ENCODE measurements around the gene PHTF2.

Gene PHTF2

GRCh38 chr7:77888998-77889397 is 90.4 kb downstream of the PHTF2 start:
- no peak for ATAC-seq (ENCODE audit: low read depth)
- H3K4me1 Mint-ChIP-seq: peaks cover 31% of the 10 kb centered on the region
- no peaks in the 10 kb centered on the region for H3K27me3 Mint-ChIP-seq
- H3K27ac Mint-ChIP-seq: peak overlapping the region; percentile 77
- no peak for DNase-seq (ENCODE audit: low spot score in 2 of 2)
- H3K9me3 Mint-ChIP-seq: no peaks in the 10 kb centered on the region
- peaks cover 13% of the 10 kb centered on the region for H3K36me3 Mint-ChIP-seq
- H3K4me3 Mint-ChIP-seq: no peak overlapping the region

DNA sequence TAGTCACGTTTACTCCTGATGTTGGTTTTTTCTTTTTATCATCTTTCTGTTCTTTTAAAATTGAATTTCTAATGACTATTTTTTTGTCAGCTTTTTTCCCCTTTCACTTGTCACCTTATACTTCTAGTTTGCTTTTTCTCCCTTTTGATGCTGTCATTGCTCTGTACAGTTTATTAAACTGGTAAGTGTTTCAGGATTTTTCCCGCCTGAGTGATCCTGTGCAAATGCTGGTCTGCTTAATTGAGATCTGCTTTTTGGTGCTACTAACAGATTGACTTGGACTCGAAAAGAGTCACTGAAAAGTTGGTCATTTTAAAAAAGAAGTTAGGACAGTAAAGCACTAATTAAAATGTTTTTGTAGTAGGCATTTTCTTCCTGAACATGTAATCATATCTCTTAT is 95.2 kb downstream of the PHTF2 start:
- Mint-ChIP-seq H3K4me3 (no peak overlapping the region), H3K27me3 (no peaks in the 10 kb centered on the region), H3K9me3 (no peaks in the 10 kb centered on the region), H3K36me3 (peaks cover 5% of the 10 kb centered on the region), H3K4me1 (peaks cover 15% of the 10 kb centered on the region), H3K27ac (no peak overlapping the region)
- ATAC-seq (ENCODE audit: low read depth) (no peak), DNase-seq (ENCODE audit: low spot score in 2 of 2) (no peak)

DNA sequence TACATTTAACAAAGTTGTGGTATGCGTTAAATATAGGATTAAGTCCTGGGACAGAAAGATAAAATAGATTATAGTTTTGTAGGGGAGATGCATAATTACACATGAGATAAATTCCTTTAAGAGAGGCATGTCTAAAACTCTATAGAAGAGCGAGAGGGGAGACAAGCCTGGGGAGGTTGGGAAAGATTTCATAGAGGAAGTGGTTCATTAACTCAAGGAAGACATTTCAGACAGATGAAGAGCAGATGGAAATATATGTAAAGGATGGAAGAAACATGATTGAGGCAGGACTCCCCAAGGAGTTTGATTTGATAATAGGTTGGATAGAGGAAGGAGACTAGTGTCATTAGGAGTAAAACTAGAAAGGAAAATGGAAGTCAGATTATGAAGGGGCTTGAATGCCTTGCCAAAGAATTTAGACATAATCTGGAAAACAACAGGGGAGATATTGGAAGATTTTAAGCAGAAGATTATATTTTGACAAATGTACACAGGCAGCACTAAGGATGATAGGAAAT is 96.1 kb downstream of the PHTF2 start:
- peaks cover 13% of the 10 kb centered on the region for H3K4me1 Mint-ChIP-seq
- DNase-seq (ENCODE audit: low spot score in 2 of 2) (no peak), ATAC-seq (ENCODE audit: low read depth) (no peak)
- no peak overlapping the region for H3K27ac Mint-ChIP-seq
- H3K27me3 Mint-ChIP-seq: no peaks in the 10 kb centered on the region
- no peaks in the 10 kb centered on the region for H3K9me3 Mint-ChIP-seq
- no peak overlapping the region for H3K4me3 Mint-ChIP-seq
- H3K36me3 Mint-ChIP-seq: peaks cover 3% of the 10 kb centered on the region

DNA sequence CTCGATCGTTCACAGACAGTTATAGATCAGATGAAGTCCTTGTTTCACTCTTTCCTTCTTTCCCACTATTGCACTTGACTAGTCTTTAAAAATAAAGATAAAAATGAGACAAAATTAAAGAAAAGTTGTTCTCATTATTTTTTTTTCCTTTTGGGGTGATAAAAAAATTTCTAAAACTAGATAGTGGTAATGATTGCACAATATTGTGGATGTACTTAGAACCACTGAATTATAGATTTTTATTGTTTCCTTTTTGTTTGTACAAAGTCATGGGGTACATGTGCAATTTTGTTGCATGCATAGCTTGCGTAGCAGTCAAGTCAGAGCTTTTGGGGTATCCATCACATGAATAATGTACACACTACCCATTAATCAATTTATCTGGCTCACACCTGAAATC is 97.3 kb downstream of the PHTF2 start:
- no peak for ATAC-seq (ENCODE audit: low read depth)
- Mint-ChIP-seq H3K4me3 (no peak overlapping the region), H3K4me1 (peaks cover 15% of the 10 kb centered on the region), H3K27ac (no peak overlapping the region), H3K36me3 (peaks cover 3% of the 10 kb centered on the region), H3K9me3 (no peaks in the 10 kb centered on the region), H3K27me3 (no peaks in the 10 kb centered on the region)
- DNase-seq (ENCODE audit: low spot score in 2 of 2): no peak

- DNase-seq (ENCODE audit: low spot score in 2 of 2): no peak
- Mint-ChIP-seq H3K27me3 (no peaks in the 10 kb centered on the region), H3K9me3 (no peaks in the 10 kb centered on the region), H3K36me3 (peaks cover 3% of the 10 kb centered on the region), H3K27ac (no peak overlapping the region), H3K4me1 (peaks cover 8% of the 10 kb centered on the region), H3K4me3 (no peak overlapping the region)
- no peak for ATAC-seq (ENCODE audit: low read depth)
Observed at GRCh38 chr7:77897004-77897547, 98.5 kb downstream of the PHTF2 start.

DNA sequence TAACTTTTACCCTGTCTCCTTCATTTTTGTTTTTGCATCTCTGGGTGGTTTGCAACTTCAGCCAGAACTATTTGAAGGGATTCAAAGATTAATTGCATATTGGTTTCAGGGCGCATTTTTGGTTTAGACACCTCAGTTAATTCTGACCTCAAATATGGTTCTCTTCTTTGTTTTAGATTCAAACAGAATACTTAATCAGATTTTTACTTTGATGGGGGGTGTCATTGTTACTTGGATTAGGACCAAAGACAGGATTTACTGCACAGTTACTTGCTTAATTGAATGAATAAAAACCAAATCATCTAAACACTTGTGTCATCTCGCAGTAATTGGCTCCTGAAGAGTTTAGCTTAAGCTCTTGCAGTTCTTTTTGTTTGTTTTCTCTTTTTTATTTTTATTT is 100.9 kb downstream of the PHTF2 start:
- H3K27ac Mint-ChIP-seq: peak overlapping the region; percentile 81
- H3K4me3 Mint-ChIP-seq: no peak overlapping the region
- no peaks in the 10 kb centered on the region for H3K9me3 Mint-ChIP-seq
- H3K27me3 Mint-ChIP-seq: no peaks in the 10 kb centered on the region
- peaks cover 7% of the 10 kb centered on the region for H3K36me3 Mint-ChIP-seq
- DNase-seq (ENCODE audit: low spot score in 2 of 2): no peak
- no peak for ATAC-seq (ENCODE audit: low read depth)
- peaks cover 13% of the 10 kb centered on the region for H3K4me1 Mint-ChIP-seq

DNA sequence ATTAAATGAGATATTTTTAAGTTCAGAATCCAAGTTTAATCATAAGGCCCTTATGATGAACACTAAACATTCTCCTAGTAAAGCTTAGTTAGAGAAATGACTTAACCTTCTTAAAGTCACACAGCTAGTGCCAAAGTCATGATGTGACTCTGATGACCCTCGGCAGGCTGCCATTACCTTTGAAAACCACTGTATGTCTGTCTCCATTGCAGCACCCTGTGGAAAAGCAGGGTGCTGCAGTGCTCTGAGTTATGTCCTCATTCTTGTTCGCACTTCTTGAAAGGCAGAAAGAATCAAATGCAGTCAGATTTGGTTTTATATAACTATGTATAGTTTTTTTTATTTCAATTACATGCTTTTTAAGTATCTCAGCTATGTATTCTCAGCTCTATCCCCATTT is 105.0 kb downstream of the PHTF2 start:
- peaks cover 28% of the 10 kb centered on the region for H3K4me1 Mint-ChIP-seq
- ATAC-seq (ENCODE audit: low read depth) (peak; percentile 60), DNase-seq (ENCODE audit: low spot score in 2 of 2) (peak in 1 of 2 donors; percentile 9)
- no peaks in the 10 kb centered on the region for H3K27me3 Mint-ChIP-seq
- H3K36me3 Mint-ChIP-seq: peaks cover 11% of the 10 kb centered on the region
- peak overlapping the region; percentile 56 for H3K27ac Mint-ChIP-seq
- H3K4me3 Mint-ChIP-seq: no peak overlapping the region
- H3K9me3 Mint-ChIP-seq: no peaks in the 10 kb centered on the region

GRCh38 chr7:77904252-77904651 is 105.7 kb downstream of the PHTF2 start:
- H3K4me1 Mint-ChIP-seq: peaks cover 28% of the 10 kb centered on the region
- no peaks in the 10 kb centered on the region for H3K9me3 Mint-ChIP-seq
- peak overlapping the region; percentile 56 for H3K27ac Mint-ChIP-seq
- no peak overlapping the region for H3K4me3 Mint-ChIP-seq
- H3K27me3 Mint-ChIP-seq: no peaks in the 10 kb centered on the region
- peaks cover 11% of the 10 kb centered on the region for H3K36me3 Mint-ChIP-seq
- no peak for ATAC-seq (ENCODE audit: low read depth)
- DNase-seq (ENCODE audit: low spot score in 2 of 2): no peak

DNA sequence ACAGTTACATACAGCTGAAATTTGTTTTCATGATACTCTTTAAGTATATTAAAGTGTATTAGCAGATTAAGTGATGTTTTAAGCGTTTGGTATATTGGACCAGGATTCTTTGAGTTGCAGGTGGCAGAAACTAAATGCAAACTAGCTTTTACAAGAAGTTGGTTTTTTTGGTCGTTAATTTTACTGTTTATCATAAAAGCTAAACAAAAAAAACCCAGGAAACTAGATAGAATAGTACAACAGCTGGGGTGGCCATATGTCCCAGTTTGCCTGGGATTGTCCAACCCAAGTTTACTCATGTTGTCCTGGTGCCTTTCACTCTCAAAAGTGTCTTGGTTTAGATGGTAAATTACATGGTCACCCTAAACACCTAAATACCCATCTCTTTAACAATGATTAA is 108.7 kb downstream of the PHTF2 start:
- peaks cover 10% of the 10 kb centered on the region for H3K36me3 Mint-ChIP-seq
- peak overlapping the region; percentile 88 for H3K27ac Mint-ChIP-seq
- DNase-seq (ENCODE audit: low spot score in 2 of 2) (no peak), ATAC-seq (ENCODE audit: low read depth) (no peak)
- H3K27me3 Mint-ChIP-seq: no peaks in the 10 kb centered on the region
- no peaks in the 10 kb centered on the region for H3K9me3 Mint-ChIP-seq
- peaks cover 23% of the 10 kb centered on the region for H3K4me1 Mint-ChIP-seq
- no peak overlapping the region for H3K4me3 Mint-ChIP-seq

GRCh38 chr7:77908664-77909063 is 110.1 kb downstream of the PHTF2 start:
- no peak for DNase-seq (ENCODE audit: low spot score in 2 of 2)
- Mint-ChIP-seq H3K4me1 (peaks cover 20% of the 10 kb centered on the region), H3K36me3 (peaks cover 8% of the 10 kb centered on the region), H3K27me3 (no peaks in the 10 kb centered on the region), H3K27ac (no peak overlapping the region), H3K9me3 (no peaks in the 10 kb centered on the region), H3K4me3 (no peak overlapping the region)
- no peak for ATAC-seq (ENCODE audit: low read depth)

GRCh38 chr7:77910124-77910523 is 111.6 kb downstream of the PHTF2 start:
- Mint-ChIP-seq H3K36me3 (peaks cover 11% of the 10 kb centered on the region), H3K4me1 (peaks cover 12% of the 10 kb centered on the region), H3K27ac (no peak overlapping the region), H3K9me3 (no peaks in the 10 kb centered on the region), H3K4me3 (no peak overlapping the region), H3K27me3 (no peaks in the 10 kb centered on the region)
- DNase-seq (ENCODE audit: low spot score in 2 of 2) (no peak), ATAC-seq (ENCODE audit: low read depth) (no peak)

- H3K27ac Mint-ChIP-seq: no peak overlapping the region
- no peaks in the 10 kb centered on the region for H3K9me3 Mint-ChIP-seq
- no peak for DNase-seq (ENCODE audit: low spot score in 2 of 2)
Observed at GRCh38 chr7:77912293-77912692, 113.7 kb downstream of the PHTF2 start.

DNA sequence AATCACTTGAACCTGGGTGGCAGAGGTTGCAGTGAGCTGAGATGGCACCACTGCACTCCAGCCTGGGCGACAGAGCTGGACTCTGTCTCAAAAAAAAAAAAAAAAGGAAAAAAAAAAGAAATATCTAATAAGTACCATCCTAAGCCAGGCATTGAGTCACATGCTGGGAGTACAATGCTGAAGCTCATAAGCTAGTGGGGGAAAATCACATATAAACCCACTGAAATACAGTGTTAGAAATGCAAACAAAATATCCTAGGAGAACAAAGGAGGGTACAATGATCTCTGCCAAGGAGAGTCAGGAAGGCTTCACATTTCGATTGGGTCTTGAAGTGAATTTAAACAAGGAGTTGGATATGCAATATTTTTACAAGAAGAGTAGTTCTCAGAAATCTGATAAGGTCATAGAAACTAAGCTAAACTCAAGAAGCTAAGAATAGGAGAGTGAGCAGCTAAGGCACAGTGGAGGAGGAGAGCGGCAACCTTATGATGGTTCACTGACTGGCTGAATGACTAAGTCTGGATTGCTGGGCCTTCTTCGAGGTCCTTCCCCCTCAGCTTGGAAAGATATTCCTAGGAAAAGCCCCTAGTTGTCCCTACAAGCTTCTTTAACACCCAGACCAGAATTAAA is 115.5 kb downstream of the PHTF2 start:
- Mint-ChIP-seq H3K9me3 (no peaks in the 10 kb centered on the region), H3K4me3 (no peak overlapping the region), H3K4me1 (peaks cover 15% of the 10 kb centered on the region), H3K27me3 (no peaks in the 10 kb centered on the region), H3K27ac (no peak overlapping the region), H3K36me3 (peaks cover 14% of the 10 kb centered on the region)
- no peak for ATAC-seq (ENCODE audit: low read depth)
- DNase-seq (ENCODE audit: low spot score in 2 of 2): no peak

More at GRCh38 chr7:77912293-77912692, 113.7 kb downstream of the PHTF2 start:
- Mint-ChIP-seq H3K4me1 (peaks cover 6% of the 10 kb centered on the region), H3K27me3 (no peaks in the 10 kb centered on the region), H3K4me3 (no peak overlapping the region), H3K36me3 (peaks cover 13% of the 10 kb centered on the region)
- ATAC-seq (ENCODE audit: low read depth): no peak

- Mint-ChIP-seq H3K9me3 (no peaks in the 10 kb centered on the region), H3K4me3 (no peak overlapping the region), H3K27ac (peak overlapping the region; percentile 11), H3K4me1 (peaks cover 15% of the 10 kb centered on the region), H3K36me3 (peaks cover 15% of the 10 kb centered on the region), H3K27me3 (no peaks in the 10 kb centered on the region)
- DNase-seq (ENCODE audit: low spot score in 2 of 2): no peak
- ATAC-seq (ENCODE audit: low read depth): no peak
Observed at GRCh38 chr7:77917500-77918262, 119.1 kb downstream of the PHTF2 start.

Measured in memory B cell (primary cell).